NCI-H446 (cell line): ENCODE data around the gene ADCK2.

Experiments used
- DNase-seq, 2 experiments: peaks; one replicate each; lab custom pipeline; 2025; lab: John Stamatoyannopoulos, UW

Gene ADCK2

GRCh38 chr7:140744005-140744404 lies 71.3 kb downstream of the ADCK2 start:
- no peak for DNase-seq
